T-helper 22 cell (primary cell): ENCODE measurements around the gene WRNIP1.
A peak's percentile ranks its signal among the peaks of the same experiment; 100 is the strongest.

Experiments used
- DNase-seq: peaks from one replicate; pipeline ENCODE4 v3.0.0-alpha.2; 2020; ENCODE audit warnings: low read depth

The WRNIP1 gene

GRCh38 chr6:2763345-2763841 is 1.8 kb upstream of the WRNIP1 start:
- no peak for DNase-seq

- DNase-seq, result no peak
Observed at GRCh38 chr6:2763876-2764540, 1.2 kb upstream of the WRNIP1 start.

GRCh38 chr6:2764610-2765165 is 505 bp upstream of the WRNIP1 start:
- DNase-seq, result peak; percentile 58

- DNase-seq, result peak; percentile 30
Observed at GRCh38 chr6:2765896-2766766, 938 bp downstream of the WRNIP1 start.

GRCh38 chr6:2766767-2767656 is 1.8 kb downstream of the WRNIP1 start:
- DNase-seq, result no peak

- DNase-seq, result no peak
Observed at GRCh38 chr6:2767657-2768524, 2.7 kb downstream of the WRNIP1 start.

- DNase-seq, result no peak
Observed at GRCh38 chr6:2768696-2769095, 3.5 kb downstream of the WRNIP1 start.

GRCh38 chr6:2770171-2770570 is 5.0 kb downstream of the WRNIP1 start:
- DNase-seq, result no peak

- no peak for DNase-seq
Observed at GRCh38 chr6:2771079-2771478, 5.9 kb downstream of the WRNIP1 start.

GRCh38 chr6:2772840-2773239 is 7.6 kb downstream of the WRNIP1 start:
- no peak for DNase-seq

- no peak for DNase-seq
Observed at GRCh38 chr6:2773449-2773848, 8.3 kb downstream of the WRNIP1 start.

- no peak for DNase-seq
Observed at GRCh38 chr6:2775003-2775402, 9.8 kb downstream of the WRNIP1 start.

- no peak for DNase-seq
Observed at GRCh38 chr6:2777249-2777648, 12.1 kb downstream of the WRNIP1 start.

GRCh38 chr6:2780102-2780737 is 15.0 kb downstream of the WRNIP1 start:
- DNase-seq, result no peak

- no peak for DNase-seq
Observed at GRCh38 chr6:2781685-2782355, 16.6 kb downstream of the WRNIP1 start.

GRCh38 chr6:2782356-2782708 is 17.1 kb downstream of the WRNIP1 start:
- no peak for DNase-seq

GRCh38 chr6:2782825-2783187 is 17.6 kb downstream of the WRNIP1 start:
- no peak for DNase-seq

GRCh38 chr6:2783188-2783963 is 18.2 kb downstream of the WRNIP1 start:
- no peak for DNase-seq

GRCh38 chr6:2784061-2784460 is 18.9 kb downstream of the WRNIP1 start:
- no peak for DNase-seq
